ENCODE measurements around the gene IFT57. TPM values are rescaled to one million over a fixed set of nuclear protein-coding genes. Genes with fewer than 3 reads are reported as not detected.

IFT57 gene
- total RNA-seq, 1 donor from 2014 or later = 17.6 TPM

- H3K4me3 ChIP-seq (ENCODE audit: low read depth, low read length) = no peak overlapping the region
- H3K36me3 ChIP-seq (ENCODE audit: control insufficient read depth, insufficient read depth, low read length) = no peaks in the 10 kb centered on the region
- no peaks in the 10 kb centered on the region for H3K27me3 ChIP-seq (ENCODE audit: control insufficient read depth, insufficient read depth, low read length)
- no peak for FAIRE-seq
- DNase-seq (ENCODE audit: low read depth) = no peak
- TF ChIP-seq, protein P1, sequence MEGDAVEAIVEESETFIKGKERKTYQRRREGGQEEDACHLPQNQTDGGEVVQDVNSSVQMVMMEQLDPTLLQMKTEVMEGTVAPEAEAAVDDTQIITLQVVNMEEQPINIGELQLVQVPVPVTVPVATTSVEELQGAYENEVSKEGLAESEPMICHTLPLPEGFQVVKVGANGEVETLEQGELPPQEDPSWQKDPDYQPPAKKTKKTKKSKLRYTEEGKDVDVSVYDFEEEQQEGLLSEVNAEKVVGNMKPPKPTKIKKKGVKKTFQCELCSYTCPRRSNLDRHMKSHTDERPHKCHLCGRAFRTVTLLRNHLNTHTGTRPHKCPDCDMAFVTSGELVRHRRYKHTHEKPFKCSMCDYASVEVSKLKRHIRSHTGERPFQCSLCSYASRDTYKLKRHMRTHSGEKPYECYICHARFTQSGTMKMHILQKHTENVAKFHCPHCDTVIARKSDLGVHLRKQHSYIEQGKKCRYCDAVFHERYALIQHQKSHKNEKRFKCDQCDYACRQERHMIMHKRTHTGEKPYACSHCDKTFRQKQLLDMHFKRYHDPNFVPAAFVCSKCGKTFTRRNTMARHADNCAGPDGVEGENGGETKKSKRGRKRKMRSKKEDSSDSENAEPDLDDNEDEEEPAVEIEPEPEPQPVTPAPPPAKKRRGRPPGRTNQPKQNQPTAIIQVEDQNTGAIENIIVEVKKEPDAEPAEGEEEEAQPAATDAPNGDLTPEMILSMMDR (IDR thresholded peaks at IDR 0.05; ENCODE audit: insufficient read depth, low read length, severe bottlenecking) = no peak
Measured at GRCh38 chr3:108150200-108150599, 72.0 kb downstream of the IFT57 start.

DNA sequence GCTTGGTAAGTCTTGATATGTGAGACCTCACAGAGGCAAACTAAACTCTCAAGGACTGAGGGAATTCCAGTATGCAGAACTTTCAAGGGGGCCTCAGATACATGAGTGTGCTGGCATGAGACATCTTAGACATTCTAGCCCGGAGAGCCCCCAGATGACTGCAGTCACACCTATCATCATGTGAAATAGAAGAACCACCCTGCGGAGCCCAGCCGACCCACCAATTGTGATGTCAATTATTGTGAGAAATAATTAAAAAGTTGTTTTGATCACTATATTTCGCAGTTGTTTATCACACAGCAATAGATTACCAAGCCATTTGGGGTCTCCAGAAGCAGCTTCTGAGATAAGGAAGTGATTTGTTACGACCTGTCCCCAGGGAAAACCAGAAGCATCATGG, 76.1 kb downstream of the IFT57 start:
- FAIRE-seq = no peak
- no peaks in the 10 kb centered on the region for H3K36me3 ChIP-seq (ENCODE audit: control insufficient read depth, insufficient read depth, low read length)
- TF ChIP-seq, protein P1 (IDR thresholded peaks at IDR 0.05; ENCODE audit: insufficient read depth, low read length, severe bottlenecking) = no peak
- no peak overlapping the region for H3K4me3 ChIP-seq (ENCODE audit: low read depth, low read length)
- H3K27me3 ChIP-seq (ENCODE audit: control insufficient read depth, insufficient read depth, low read length) = no peaks in the 10 kb centered on the region
- DNase-seq (ENCODE audit: low read depth) = no peak

DNA sequence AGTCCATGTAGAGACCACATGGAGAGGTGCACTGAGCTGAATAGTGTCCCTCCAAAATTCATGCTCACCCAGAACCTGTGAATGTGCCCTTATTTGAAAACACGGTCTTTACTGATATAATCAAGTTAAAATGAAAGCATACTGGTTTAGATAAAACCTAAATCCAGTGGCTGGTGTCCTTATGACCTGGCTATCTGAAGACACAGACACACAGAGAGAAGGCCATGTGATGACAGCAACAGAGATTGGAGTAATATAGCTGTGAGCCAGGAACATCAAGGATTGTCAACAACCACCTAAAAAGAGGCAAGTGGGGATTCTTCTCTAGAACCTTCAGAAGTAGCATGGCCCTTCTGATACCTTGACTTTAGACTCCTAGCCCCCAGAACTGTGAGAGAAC, 76.6 kb downstream of the IFT57 start:
- no peaks in the 10 kb centered on the region for H3K27me3 ChIP-seq (ENCODE audit: control insufficient read depth, insufficient read depth, low read length)
- TF ChIP-seq, protein P1 (IDR thresholded peaks at IDR 0.05; ENCODE audit: insufficient read depth, low read length, severe bottlenecking) = no peak
- no peak overlapping the region for H3K4me3 ChIP-seq (ENCODE audit: low read depth, low read length)
- DNase-seq (ENCODE audit: low read depth) (no peak), FAIRE-seq (no peak)
- H3K36me3 ChIP-seq (ENCODE audit: control insufficient read depth, insufficient read depth, low read length) = no peaks in the 10 kb centered on the region

DNA sequence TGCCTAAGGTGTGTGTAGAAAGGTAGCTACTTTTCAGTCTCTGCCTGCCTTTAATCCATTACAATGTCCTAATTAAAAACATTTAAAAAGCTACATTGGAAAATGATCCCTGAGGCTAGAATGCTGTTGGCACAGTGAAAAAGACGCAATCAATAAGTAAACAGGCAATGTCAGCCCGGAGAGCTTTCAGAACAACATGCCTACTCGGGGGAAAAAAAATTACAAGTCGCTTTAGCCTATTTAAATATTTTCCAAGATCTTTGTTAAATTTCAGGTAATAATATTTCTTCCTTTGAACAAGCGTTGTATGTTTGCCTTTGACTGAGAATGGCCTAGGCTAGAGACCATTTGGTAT, 84.8 kb downstream of the IFT57 start:
- TF ChIP-seq, protein P1 (IDR thresholded peaks at IDR 0.05; ENCODE audit: insufficient read depth, low read length, severe bottlenecking) = no peak
- no peak for FAIRE-seq

DNA sequence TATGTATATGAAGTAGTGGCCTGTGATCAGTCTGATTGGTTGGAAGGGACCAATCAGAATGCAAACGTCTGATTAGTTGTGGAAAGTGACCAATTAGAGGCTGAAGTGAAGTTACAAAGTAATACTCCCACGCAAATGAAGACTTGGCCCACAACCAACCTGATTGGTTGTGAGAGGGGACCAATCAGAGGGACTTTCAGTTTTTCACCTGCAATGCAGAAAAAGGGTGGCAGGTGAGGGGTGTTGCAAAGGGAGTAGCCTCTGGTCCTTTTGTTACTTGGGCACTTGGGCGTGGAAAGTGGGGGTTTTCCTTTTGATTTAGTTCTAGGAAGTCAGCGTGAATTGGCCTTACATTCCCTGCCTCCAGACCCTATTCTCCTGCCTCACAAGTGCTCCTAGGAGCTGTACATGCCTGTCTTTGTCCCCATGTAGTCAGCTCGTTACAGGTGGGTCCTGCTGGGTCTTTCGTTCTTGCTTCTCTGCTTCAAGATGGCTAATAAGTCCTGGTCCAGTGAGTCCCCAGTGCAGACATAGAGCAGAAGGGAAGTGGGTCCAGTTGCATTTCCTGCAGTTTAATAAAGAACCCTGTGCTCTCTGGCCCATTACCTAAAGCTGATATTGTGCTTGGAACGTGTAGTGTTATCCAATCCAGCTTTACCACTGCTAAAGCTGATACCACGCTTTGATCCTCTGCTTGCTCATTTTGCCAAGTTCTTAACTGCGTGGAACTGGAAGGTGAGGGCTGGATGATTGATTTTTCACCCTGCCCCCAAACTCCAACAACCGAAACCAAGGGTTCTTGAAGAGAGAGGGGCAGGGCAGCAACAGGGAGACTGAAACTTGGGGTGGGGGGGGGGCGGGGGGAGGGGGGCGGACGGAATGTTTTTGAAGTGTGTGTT, 85.4 kb downstream of the IFT57 start:
- Histone ChIP-seq H3K27me3 (ENCODE audit: control insufficient read depth, insufficient read depth, low read length) (no peaks in the 10 kb centered on the region), H3K4me3 (ENCODE audit: low read depth, low read length) (no peak overlapping the region), H3K36me3 (ENCODE audit: control insufficient read depth, insufficient read depth, low read length) (no peaks in the 10 kb centered on the region)
- no peak for DNase-seq (ENCODE audit: low read depth)
- TF ChIP-seq, protein P1 (IDR thresholded peaks at IDR 0.05; ENCODE audit: insufficient read depth, low read length, severe bottlenecking) = no peak
- peak; percentile 50 for FAIRE-seq

More for the DNA sequence above, 84.8 kb downstream of the IFT57 start:
- Histone ChIP-seq H3K36me3 (ENCODE audit: control insufficient read depth, insufficient read depth, low read length) (no peaks in the 10 kb centered on the region), H3K27me3 (ENCODE audit: control insufficient read depth, insufficient read depth, low read length) (no peaks in the 10 kb centered on the region), H3K4me3 (ENCODE audit: low read depth, low read length) (no peak overlapping the region)
- no peak for DNase-seq (ENCODE audit: low read depth)

DNA sequence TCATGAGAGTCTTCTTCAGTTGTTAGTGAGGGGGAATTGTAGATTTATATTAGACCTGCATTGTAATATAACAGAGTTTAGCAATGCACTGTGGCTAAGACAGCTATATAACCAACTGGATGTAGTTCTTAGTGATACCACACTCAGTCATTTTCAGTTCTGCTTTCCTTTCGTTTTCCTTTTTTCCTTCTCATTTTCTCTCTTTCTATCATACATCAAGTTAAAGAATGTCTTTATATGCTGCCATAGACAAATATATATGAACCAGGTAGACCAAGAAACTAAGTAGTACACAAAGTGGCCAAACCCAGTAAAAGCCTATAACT, 87.7 kb downstream of the IFT57 start:
- Histone ChIP-seq H3K36me3 (ENCODE audit: control insufficient read depth, insufficient read depth, low read length) (no peaks in the 10 kb centered on the region), H3K4me3 (ENCODE audit: low read depth, low read length) (no peak overlapping the region), H3K27me3 (ENCODE audit: control insufficient read depth, insufficient read depth, low read length) (no peaks in the 10 kb centered on the region)
- DNase-seq (ENCODE audit: low read depth) (no peak), FAIRE-seq (no peak)
- TF ChIP-seq, protein P1 (IDR thresholded peaks at IDR 0.05; ENCODE audit: insufficient read depth, low read length, severe bottlenecking) = no peak

Data from bronchial epithelial cell (primary cell).